NCI-H1436 treated with DMSO at 0.1 percent for 48 hours (cell line): Measurements from ENCODE around the gene CFAP97D1.
"Not testable (repeated sequence)": the region's sequence is repeated elsewhere in the genome, so short reads cannot be mapped to it uniquely, and the experiment has no call there.

Source experiments
- DNase-seq: peaks from one replicate; lab custom pipeline; 2025; lab: John Stamatoyannopoulos, UW

CFAP97D1 gene

GRCh38 chr17:43768382-43768781, 11.9 kb upstream of the CFAP97D1 start:
- DNase-seq: no peak

GRCh38 chr17:43768943-43769342, 11.3 kb upstream of the CFAP97D1 start:
- DNase-seq: no peak

- no peak for DNase-seq
These were observed 10.8 kb upstream of the CFAP97D1 start for GRCh38 chr17:43769426-43769825.

GRCh38 chr17:43769859-43770258, 10.4 kb upstream of the CFAP97D1 start:
- DNase-seq: no peak

GRCh38 chr17:43770957-43771356, 9.3 kb upstream of the CFAP97D1 start:
- no peak for DNase-seq

- DNase-seq: no peak
These were observed 8.8 kb upstream of the CFAP97D1 start for GRCh38 chr17:43771463-43771862.

GRCh38 chr17:43772877-43773648, 7.2 kb upstream of the CFAP97D1 start:
- DNase-seq: no peak

- DNase-seq: no peak
These were observed 5.7 kb upstream of the CFAP97D1 start for GRCh38 chr17:43774304-43775250.

GRCh38 chr17:43778337-43779144, 1.7 kb upstream of the CFAP97D1 start, which contains the start of gene DUSP3:
Gene DUSP3 (minus strand): TSS chr17:43778977. CDS start chr17:43778924, 53 bp downstream.
- peak; percentile 29 for DNase-seq

- DNase-seq: no peak
These were observed 800 bp upstream of the CFAP97D1 start for GRCh38 chr17:43779145-43780125.

GRCh38 chr17:43782913-43783680, 2.9 kb downstream of the CFAP97D1 start:
- DNase-seq: no peak

GRCh38 chr17:43784068-43784467, 3.8 kb downstream of the CFAP97D1 start:
- no peak for DNase-seq

- no peak for DNase-seq
These were observed 4.4 kb downstream of the CFAP97D1 start for GRCh38 chr17:43784628-43785101.

GRCh38 chr17:43787728-43788127, 7.5 kb downstream of the CFAP97D1 start:
- no peak for DNase-seq

GRCh38 chr17:43788540-43788939, 8.3 kb downstream of the CFAP97D1 start:
- no peak for DNase-seq

- DNase-seq: no peak
These were observed 9.2 kb downstream of the CFAP97D1 start for GRCh38 chr17:43789482-43789881.

- no peak for DNase-seq
These were observed 10.2 kb downstream of the CFAP97D1 start for GRCh38 chr17:43790311-43790940.

GRCh38 chr17:43791589-43791988, 11.4 kb downstream of the CFAP97D1 start:
- DNase-seq: no peak

GRCh38 chr17:43792668-43793067, 12.4 kb downstream of the CFAP97D1 start:
- not testable (repeated sequence) for DNase-seq
